Measurements from ENCODE around the gene CRTAC1. TPM values are rescaled to one million over a fixed set of nuclear protein-coding genes. Genes with fewer than 3 reads are reported as not detected.
A peak's percentile ranks its signal among the peaks of the same experiment; 100 is the strongest.

Gene CRTAC1
- total RNA-seq, 1 donor from 2014 or later = 0.63 TPM

DNA sequence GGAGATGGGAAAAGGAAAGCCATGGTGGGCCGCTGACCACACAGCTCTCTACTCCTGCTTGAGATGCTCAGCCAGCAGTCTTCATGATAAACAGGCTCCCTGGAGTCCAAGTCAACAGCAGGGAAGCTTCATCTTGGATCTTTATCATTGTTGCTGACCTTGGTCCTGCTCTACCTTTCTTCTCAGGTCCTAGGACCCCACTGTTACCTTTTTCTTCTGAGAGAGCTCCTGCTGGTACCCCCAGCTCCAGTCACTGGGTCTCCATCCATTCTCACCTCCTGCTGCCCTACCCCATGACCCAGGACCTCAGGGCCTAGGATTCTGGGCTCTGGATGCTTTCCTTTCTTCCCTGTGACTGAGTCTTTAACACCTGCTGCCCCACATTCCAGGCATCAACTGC lies 5.2 kb upstream of the CRTAC1 start:
- DNase-seq (ENCODE audit: low spot score in 2 of 2, unreplicated experiment in 2 of 2) = no peak
- Mint-ChIP-seq H3K27me3 (ENCODE audit: low read depth) (peaks cover 94% of the 10 kb centered on the region), H3K4me3 (no peak overlapping the region), H3K36me3 (no peaks in the 10 kb centered on the region), H3K27ac (no peak overlapping the region), H3K9me3 (no peaks in the 10 kb centered on the region), H3K4me1 (no peaks in the 10 kb centered on the region)
- no peak for TF ChIP-seq CTCF (IDR thresholded peaks at IDR 0.05; ENCODE audit: unreplicated experiment)

DNA sequence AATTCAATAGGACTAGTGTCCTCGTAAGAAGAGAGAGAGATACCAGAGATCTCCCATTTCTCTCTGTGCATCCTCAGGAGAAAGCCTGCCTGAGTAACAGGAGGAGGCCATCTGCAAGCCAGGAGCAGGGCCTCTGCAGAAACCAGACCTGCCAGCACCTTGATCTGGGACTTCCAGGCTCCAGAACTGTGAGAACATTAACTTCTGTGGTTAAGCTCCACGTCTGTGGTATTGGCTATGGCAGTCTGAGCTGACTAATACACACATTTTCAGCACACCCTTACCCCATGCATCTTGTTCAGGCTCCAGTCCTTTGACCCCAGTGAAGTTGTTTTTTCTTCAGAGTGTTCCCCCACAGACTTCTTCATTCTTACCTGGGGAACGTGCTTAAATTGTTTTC lies 3.1 kb upstream of the CRTAC1 start:
- Mint-ChIP-seq H3K27me3 (ENCODE audit: low read depth) (peaks cover 92% of the 10 kb centered on the region), H3K9me3 (no peaks in the 10 kb centered on the region), H3K36me3 (no peaks in the 10 kb centered on the region), H3K4me3 (no peak overlapping the region), H3K27ac (no peak overlapping the region), H3K4me1 (peaks cover 2% of the 10 kb centered on the region)
- no peak for DNase-seq (ENCODE audit: low spot score in 2 of 2, unreplicated experiment in 2 of 2)
- TF ChIP-seq CTCF (IDR thresholded peaks at IDR 0.05; ENCODE audit: unreplicated experiment) = no peak

- no peak for TF ChIP-seq CTCF (IDR thresholded peaks at IDR 0.05; ENCODE audit: unreplicated experiment)
- peaks cover 91% of the 10 kb centered on the region for H3K27me3 Mint-ChIP-seq (ENCODE audit: low read depth)
- peaks cover 2% of the 10 kb centered on the region for H3K4me1 Mint-ChIP-seq
- no peak for DNase-seq (ENCODE audit: low spot score in 2 of 2, unreplicated experiment in 2 of 2)
- H3K9me3 Mint-ChIP-seq = no peaks in the 10 kb centered on the region
- peak overlapping the region; percentile 51 for H3K4me3 Mint-ChIP-seq
- H3K36me3 Mint-ChIP-seq = no peaks in the 10 kb centered on the region
- no peak overlapping the region for H3K27ac Mint-ChIP-seq
Measured at GRCh38 chr10:98031440-98031839, 1.0 kb upstream of the CRTAC1 start.

DNA sequence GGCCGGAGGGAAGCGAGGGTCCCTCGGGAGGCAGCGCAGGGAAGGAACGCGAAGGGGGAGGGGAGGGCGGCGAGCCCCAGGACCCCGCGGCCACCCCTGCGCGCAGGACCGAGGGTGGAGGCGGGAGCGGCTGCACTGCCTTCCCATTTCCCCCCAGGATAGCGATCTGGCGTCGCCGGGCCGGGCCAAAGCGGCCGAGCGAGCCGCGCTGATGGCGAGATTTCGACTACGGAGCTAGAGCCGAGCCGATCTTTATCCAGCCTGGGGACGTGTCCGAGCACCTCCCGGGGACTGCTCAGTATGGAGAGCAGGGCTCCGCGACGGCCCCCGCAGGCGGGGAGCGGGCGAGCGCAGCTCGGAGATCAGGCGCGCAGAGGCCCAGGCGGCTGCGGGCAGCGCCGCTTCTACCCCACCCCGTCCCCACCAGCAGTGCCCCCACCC lies 590 bp upstream of the CRTAC1 start:
- H3K4me3 Mint-ChIP-seq = peak overlapping the region; percentile 45

DNA sequence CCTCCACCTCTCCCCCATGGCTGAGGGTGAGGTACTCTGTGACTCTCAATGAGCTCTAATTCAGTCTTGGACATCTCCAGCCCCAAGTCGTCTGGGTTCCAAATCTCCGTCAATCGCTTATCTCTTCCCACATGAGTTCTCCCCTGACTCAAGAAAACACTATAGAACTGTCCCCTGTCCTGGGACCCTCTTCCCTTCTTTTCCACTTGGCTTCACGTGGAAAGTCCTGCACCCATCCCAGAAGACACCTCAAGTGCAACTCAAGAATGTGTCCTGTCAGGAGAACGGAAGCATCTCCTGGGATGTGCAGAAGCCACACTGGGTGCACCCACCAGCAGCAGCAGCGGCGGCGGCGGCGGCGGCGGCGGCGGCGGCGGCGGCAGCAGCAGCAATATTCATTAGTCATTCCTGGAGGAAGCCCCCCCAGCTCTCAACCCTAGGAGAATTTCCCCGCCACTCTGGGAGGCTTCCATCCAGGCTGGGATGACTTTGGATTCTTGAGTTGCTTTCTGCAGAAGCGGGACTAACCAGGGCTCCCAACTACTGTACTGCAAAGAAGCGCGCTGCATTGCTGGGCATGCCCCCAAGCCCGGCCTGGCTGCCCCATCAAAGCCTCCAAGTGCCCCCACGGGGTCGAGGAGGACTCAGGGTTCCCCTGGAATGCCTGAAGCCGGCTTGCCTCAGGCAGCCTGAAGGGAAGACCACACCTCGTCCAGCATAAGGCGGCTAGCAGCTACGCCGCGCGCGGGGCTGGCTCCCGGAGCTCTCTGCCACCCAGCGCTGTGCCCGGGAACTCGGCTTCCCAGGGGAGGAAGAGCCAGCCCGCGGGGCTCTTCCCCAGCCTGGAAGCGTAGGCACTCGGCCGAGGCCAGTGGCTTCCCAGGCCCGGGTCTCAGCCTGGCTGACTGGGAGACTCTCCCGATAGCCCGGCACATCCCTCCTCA lies 1.0 kb downstream of the CRTAC1 start:
- Mint-ChIP-seq H3K27me3 (ENCODE audit: low read depth) (peaks cover 88% of the 10 kb centered on the region), H3K27ac (no peak overlapping the region), H3K4me1 (peaks cover 2% of the 10 kb centered on the region), H3K36me3 (no peaks in the 10 kb centered on the region), H3K9me3 (no peaks in the 10 kb centered on the region), H3K4me3 (peak overlapping the region; percentile 40)
- no peak for DNase-seq (ENCODE audit: low spot score in 2 of 2, unreplicated experiment in 2 of 2)
- no peak for TF ChIP-seq CTCF (IDR thresholded peaks at IDR 0.05; ENCODE audit: unreplicated experiment)

More for the DNA sequence above, 590 bp upstream of the CRTAC1 start:
- no peak overlapping the region for H3K27ac Mint-ChIP-seq
- peaks cover 91% of the 10 kb centered on the region for H3K27me3 Mint-ChIP-seq (ENCODE audit: low read depth)
- no peaks in the 10 kb centered on the region for H3K9me3 Mint-ChIP-seq
- peaks cover 2% of the 10 kb centered on the region for H3K4me1 Mint-ChIP-seq
- H3K36me3 Mint-ChIP-seq = no peaks in the 10 kb centered on the region
- TF ChIP-seq CTCF (IDR thresholded peaks at IDR 0.05; ENCODE audit: unreplicated experiment) = no peak
- DNase-seq (ENCODE audit: low spot score in 2 of 2, unreplicated experiment in 2 of 2) = no peak
